Measurements from ENCODE around the gene PIBF1.
"Not testable (repeated sequence)": the region's sequence is repeated elsewhere in the genome, so short reads cannot be mapped to it uniquely, and the experiment has no call there.

PIBF1 gene

GRCh38 chr13:72757792-72758535 lies 24.0 kb upstream of the PIBF1 start:
- DNase-seq (ENCODE audit: low read depth in 2 of 2), result no peak
- H3K4me3 ChIP-seq (replicated peaks in 1 of 2; ENCODE audit: low read depth in 2 of 2, low read length in 2 of 2), result no peak overlapping the region
- TF ChIP-seq CTCF (IDR thresholded peaks at IDR 0.05; ENCODE audit: low read depth, low read length), result no peak

- DNase-seq (ENCODE audit: low read depth in 2 of 2), result no peak
- no peak for TF ChIP-seq CTCF (IDR thresholded peaks at IDR 0.05; ENCODE audit: low read depth, low read length)
- H3K4me3 ChIP-seq (replicated peaks in 1 of 2; ENCODE audit: low read depth in 2 of 2, low read length in 2 of 2), result no peak overlapping the region
These were observed 21.7 kb upstream of the PIBF1 start for GRCh38 chr13:72760189-72760588.

- H3K4me3 ChIP-seq (replicated peaks in 1 of 2; ENCODE audit: low read depth in 2 of 2, low read length in 2 of 2), result no peak overlapping the region
- TF ChIP-seq CTCF (IDR thresholded peaks at IDR 0.05; ENCODE audit: low read depth, low read length), result no peak
- DNase-seq (ENCODE audit: low read depth in 2 of 2), result peak; percentile 9 to 56
These were observed 18.5 kb upstream of the PIBF1 start for GRCh38 chr13:72763411-72763810.

GRCh38 chr13:72774019-72774418 lies 7.9 kb upstream of the PIBF1 start:
- H3K4me3 ChIP-seq (replicated peaks in 1 of 2; ENCODE audit: low read depth in 2 of 2, low read length in 2 of 2), result no peak overlapping the region
- DNase-seq (ENCODE audit: low read depth in 2 of 2), result peak; percentile 35 to 59
- TF ChIP-seq CTCF (IDR thresholded peaks at IDR 0.05; ENCODE audit: low read depth, low read length), result no peak

- H3K4me3 ChIP-seq (replicated peaks in 1 of 2; ENCODE audit: low read depth in 2 of 2, low read length in 2 of 2), result peak overlapping the region; percentile 85 to 95
- peak; percentile 42 to 49 for DNase-seq (ENCODE audit: low read depth in 2 of 2)
- no peak for TF ChIP-seq CTCF (IDR thresholded peaks at IDR 0.05; ENCODE audit: low read depth, low read length)
These were observed 784 bp downstream of the PIBF1 start for GRCh38 chr13:72782717-72783116.

- not testable (repeated sequence) for DNase-seq (ENCODE audit: low read depth in 2 of 2); H3K4me3 ChIP-seq (replicated peaks in 1 of 2; ENCODE audit: low read depth in 2 of 2, low read length in 2 of 2)
These were observed 2.7 kb downstream of the PIBF1 start for GRCh38 chr13:72784679-72785078.

- no peak for TF ChIP-seq CTCF (IDR thresholded peaks at IDR 0.05; ENCODE audit: low read depth, low read length)
- DNase-seq (ENCODE audit: low read depth in 2 of 2), result no peak
- no peak overlapping the region for H3K4me3 ChIP-seq (replicated peaks in 1 of 2; ENCODE audit: low read depth in 2 of 2, low read length in 2 of 2)
These were observed 6.9 kb downstream of the PIBF1 start for GRCh38 chr13:72788831-72789230.
